ENCODE results near the gene ALDH1B1. TPM values are rescaled to one million over a fixed set of nuclear protein-coding genes. Genes with fewer than 3 reads are reported as not detected.

ALDH1B1 gene
- total RNA-seq, 1 experiment from 2014 or later, result 46.6 TPM

DNA sequence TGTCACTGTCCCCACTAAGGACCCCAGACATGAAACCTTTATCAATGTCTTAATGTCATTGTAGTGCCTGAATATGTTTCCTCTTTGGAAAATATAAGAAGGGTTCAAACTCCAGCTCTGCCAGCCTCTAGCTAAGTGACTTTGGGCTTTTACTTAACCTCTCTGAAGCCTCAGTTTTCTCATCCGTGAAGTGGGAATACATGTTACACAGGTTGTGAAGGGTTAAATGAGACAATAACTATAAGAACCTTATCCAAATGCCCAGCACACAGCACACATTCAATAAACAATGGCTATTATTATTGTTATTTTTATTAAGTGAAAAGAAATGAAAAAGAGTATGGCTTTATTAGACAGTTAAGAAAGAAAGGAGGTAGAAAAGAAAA is 47.4 kb downstream of the ALDH1B1 start:
- RAD21 ChIA-PET (ENCODE audit: low non-redundant PET in 1 of 2, low total read pairs in 2 of 2, uncharacterized antibody in 2 of 2, unreplicated experiment in 2 of 2), result no interaction called here

DNA sequence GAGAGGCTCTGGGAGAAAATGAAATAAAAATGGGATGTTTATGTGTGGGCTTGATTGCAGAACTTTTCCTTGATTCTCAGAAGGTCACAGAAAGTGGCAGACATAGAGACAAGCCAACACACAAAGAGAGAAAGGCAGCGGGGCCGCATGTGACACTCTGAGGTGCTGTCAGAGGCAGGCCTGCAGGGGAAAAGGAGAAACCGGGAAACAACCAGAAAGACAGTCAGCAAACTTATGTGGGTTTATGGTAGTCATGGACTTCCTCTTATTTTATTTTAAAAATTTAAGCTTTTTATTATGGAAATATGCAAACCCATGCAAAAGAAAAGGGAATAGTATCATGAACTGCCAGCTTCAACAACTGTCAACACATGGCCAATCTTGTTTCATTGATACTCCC is 48.0 kb downstream of the ALDH1B1 start:
- Histone ChIP-seq H3K27ac (ENCODE audit: low read depth, low read length) (no peak overlapping the region), H3K9me2 (ENCODE audit: insufficient read depth) (no peaks in the 10 kb centered on the region), H4K20me1 (ENCODE audit: insufficient read depth) (no peaks in the 10 kb centered on the region), H3K4me2 (ENCODE audit: low read length) (no peak overlapping the region), H3K4me1 (ENCODE audit: control insufficient read depth in 1 of 2, insufficient read depth in 2 of 2, low read length in 2 of 2) (peaks cover 0 to 9% of the 10 kb centered on the region in 2 experiments; a peak in 1 of 4 replicates), H3K36me3 (ENCODE audit: control insufficient read depth in 1 of 2, insufficient read depth in 2 of 2, low read length in 2 of 2) (no peaks in the 10 kb centered on the region), H3K9me3 (ENCODE audit: control insufficient read depth in 1 of 2, insufficient read depth in 1 of 2, low read depth in 1 of 2, low read length in 2 of 2) (peaks cover 0 to 8% of the 10 kb centered on the region in 2 experiments; a peak in 1 of 4 replicates), H3K4me3 (replicated peaks in 1 of 2; ENCODE audit: low read depth in 1 of 2, low read length in 2 of 2) (no peak overlapping the region), H3K9ac (ENCODE audit: low read length) (no peak overlapping the region), H3K79me2 (ENCODE audit: insufficient read depth, low read length) (no peaks in the 10 kb centered on the region), H2AFZ (ENCODE audit: low read depth, low read length, poor library complexity, severe bottlenecking) (no peak overlapping the region), H3K27me3 (ENCODE audit: insufficient read depth, low read length) (no peaks in the 10 kb centered on the region; the same call in 1 of the 2 replicates)
- POLR2A ChIA-PET, result no interaction called here
- intact Hi-C loops (cut with micrococcal nuclease), result no loop called here
- no TSS peak for BruUV-seq (replicated peaks)
- TF ChIP-seq, protein P1, sequence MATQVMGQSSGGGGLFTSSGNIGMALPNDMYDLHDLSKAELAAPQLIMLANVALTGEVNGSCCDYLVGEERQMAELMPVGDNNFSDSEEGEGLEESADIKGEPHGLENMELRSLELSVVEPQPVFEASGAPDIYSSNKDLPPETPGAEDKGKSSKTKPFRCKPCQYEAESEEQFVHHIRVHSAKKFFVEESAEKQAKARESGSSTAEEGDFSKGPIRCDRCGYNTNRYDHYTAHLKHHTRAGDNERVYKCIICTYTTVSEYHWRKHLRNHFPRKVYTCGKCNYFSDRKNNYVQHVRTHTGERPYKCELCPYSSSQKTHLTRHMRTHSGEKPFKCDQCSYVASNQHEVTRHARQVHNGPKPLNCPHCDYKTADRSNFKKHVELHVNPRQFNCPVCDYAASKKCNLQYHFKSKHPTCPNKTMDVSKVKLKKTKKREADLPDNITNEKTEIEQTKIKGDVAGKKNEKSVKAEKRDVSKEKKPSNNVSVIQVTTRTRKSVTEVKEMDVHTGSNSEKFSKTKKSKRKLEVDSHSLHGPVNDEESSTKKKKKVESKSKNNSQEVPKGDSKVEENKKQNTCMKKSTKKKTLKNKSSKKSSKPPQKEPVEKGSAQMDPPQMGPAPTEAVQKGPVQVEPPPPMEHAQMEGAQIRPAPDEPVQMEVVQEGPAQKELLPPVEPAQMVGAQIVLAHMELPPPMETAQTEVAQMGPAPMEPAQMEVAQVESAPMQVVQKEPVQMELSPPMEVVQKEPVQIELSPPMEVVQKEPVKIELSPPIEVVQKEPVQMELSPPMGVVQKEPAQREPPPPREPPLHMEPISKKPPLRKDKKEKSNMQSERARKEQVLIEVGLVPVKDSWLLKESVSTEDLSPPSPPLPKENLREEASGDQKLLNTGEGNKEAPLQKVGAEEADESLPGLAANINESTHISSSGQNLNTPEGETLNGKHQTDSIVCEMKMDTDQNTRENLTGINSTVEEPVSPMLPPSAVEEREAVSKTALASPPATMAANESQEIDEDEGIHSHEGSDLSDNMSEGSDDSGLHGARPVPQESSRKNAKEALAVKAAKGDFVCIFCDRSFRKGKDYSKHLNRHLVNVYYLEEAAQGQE (IDR thresholded peaks at IDR 0.05; ENCODE audit: low read depth), result no peak
- TF ChIP-seq ELF1 (IDR thresholded peaks at IDR 0.05; ENCODE audit: borderline replicate concordance, low read depth) (no peak), EZH2phosphoT487 (IDR thresholded peaks at IDR 0.05; ENCODE audit: borderline replicate concordance) (no peak), RAD21 (IDR thresholded peaks at IDR 0.05; ENCODE audit: low read depth) (no peak), ZNF274 (IDR thresholded peaks at IDR 0.05; ENCODE audit: low read depth, low read length) (no peak), POLR2A (IDR thresholded peaks at IDR 0.05; ENCODE audit: borderline replicate concordance, extremely low read depth, insufficient read depth, insufficient read length) (no peak), POLR2AphosphoS5 (IDR thresholded peaks at IDR 0.05; ENCODE audit: low read depth, low read length) (no peak), EGR1 (IDR thresholded peaks at IDR 0.05; ENCODE audit: low read depth) (no peak), EZH2 (IDR thresholded peaks at IDR 0.05) (no peak), JUND (IDR thresholded peaks at IDR 0.05) (no peak), CBX3 (IDR thresholded peaks at IDR 0.05; ENCODE audit: low read depth) (no peak)
- TF ChIP-seq, protein P2, sequence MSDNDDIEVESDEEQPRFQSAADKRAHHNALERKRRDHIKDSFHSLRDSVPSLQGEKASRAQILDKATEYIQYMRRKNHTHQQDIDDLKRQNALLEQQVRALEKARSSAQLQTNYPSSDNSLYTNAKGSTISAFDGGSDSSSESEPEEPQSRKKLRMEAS (IDR thresholded peaks at IDR 0.05), result no peak
- TF ChIP-seq, protein P3, sequence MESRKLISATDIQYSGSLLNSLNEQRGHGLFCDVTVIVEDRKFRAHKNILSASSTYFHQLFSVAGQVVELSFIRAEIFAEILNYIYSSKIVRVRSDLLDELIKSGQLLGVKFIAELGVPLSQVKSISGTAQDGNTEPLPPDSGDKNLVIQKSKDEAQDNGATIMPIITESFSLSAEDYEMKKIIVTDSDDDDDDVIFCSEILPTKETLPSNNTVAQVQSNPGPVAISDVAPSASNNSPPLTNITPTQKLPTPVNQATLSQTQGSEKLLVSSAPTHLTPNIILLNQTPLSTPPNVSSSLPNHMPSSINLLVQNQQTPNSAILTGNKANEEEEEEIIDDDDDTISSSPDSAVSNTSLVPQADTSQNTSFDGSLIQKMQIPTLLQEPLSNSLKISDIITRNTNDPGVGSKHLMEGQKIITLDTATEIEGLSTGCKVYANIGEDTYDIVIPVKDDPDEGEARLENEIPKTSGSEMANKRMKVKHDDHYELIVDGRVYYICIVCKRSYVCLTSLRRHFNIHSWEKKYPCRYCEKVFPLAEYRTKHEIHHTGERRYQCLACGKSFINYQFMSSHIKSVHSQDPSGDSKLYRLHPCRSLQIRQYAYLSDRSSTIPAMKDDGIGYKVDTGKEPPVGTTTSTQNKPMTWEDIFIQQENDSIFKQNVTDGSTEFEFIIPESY (IDR thresholded peaks at IDR 0.05; ENCODE audit: extremely low read depth, insufficient replicate concordance, low read length), result no peak
- no peak for DNase-seq (ENCODE audit: low read depth, low spot score)
- CTCF ChIA-PET, result no interaction called here
- RAD21 ChIA-PET (ENCODE audit: low non-redundant PET in 1 of 2, low total read pairs in 2 of 2, uncharacterized antibody in 2 of 2, unreplicated experiment in 2 of 2), result no interaction called here
- no peak for ATAC-seq

More for the DNA sequence above, 47.4 kb downstream of the ALDH1B1 start:
- Histone ChIP-seq H3K9ac (ENCODE audit: low read length) (no peak overlapping the region), H3K27me3 (ENCODE audit: insufficient read depth, low read length) (no peaks in the 10 kb centered on the region; the same call in 1 of the 2 replicates), H3K9me3 (ENCODE audit: control insufficient read depth in 1 of 2, insufficient read depth in 1 of 2, low read depth in 1 of 2, low read length in 2 of 2) (peaks cover 0 to 8% of the 10 kb centered on the region in 2 experiments; a peak in 1 of 4 replicates), H2AFZ (ENCODE audit: low read depth, low read length, poor library complexity, severe bottlenecking) (no peak overlapping the region), H3K4me2 (ENCODE audit: low read length) (no peak overlapping the region), H3K9me2 (ENCODE audit: insufficient read depth) (no peaks in the 10 kb centered on the region), H3K4me3 (replicated peaks in 1 of 2; ENCODE audit: low read depth in 1 of 2, low read length in 2 of 2) (no peak overlapping the region), H3K79me2 (ENCODE audit: insufficient read depth, low read length) (no peaks in the 10 kb centered on the region), H3K27ac (ENCODE audit: low read depth, low read length) (no peak overlapping the region), H3K4me1 (ENCODE audit: control insufficient read depth in 1 of 2, insufficient read depth in 2 of 2, low read length in 2 of 2) (peaks cover 0 to 9% of the 10 kb centered on the region in 2 experiments; a peak in 1 of 4 replicates), H4K20me1 (ENCODE audit: insufficient read depth) (no peaks in the 10 kb centered on the region), H3K36me3 (ENCODE audit: control insufficient read depth in 1 of 2, insufficient read depth in 2 of 2, low read length in 2 of 2) (no peaks in the 10 kb centered on the region)
- no TSS peak for BruUV-seq (replicated peaks)
- ChIA-PET POLR2A (no interaction called here), CTCF (no interaction called here)
- ATAC-seq (no peak), DNase-seq (ENCODE audit: low read depth, low spot score) (no peak)
- intact Hi-C loops (cut with micrococcal nuclease), result no loop called here
- no peak for TF ChIP-seq SP1 (IDR thresholded peaks at IDR 0.05; ENCODE audit: low read depth)
- no peak for TF ChIP-seq YY1 (IDR thresholded peaks at IDR 0.05; ENCODE audit: extremely low read depth, insufficient replicate concordance, low read depth, low read length)
- TF ChIP-seq RAD21 (IDR thresholded peaks at IDR 0.05; ENCODE audit: low read depth), result no peak
- TF ChIP-seq SRF (IDR thresholded peaks at IDR 0.05; ENCODE audit: low read depth), result no peak

All from HCT116 (cell line).